Ishikawa (cell line): ENCODE measurements around the gene C1orf141.

Experiments used
- CEBPB ChIP-seq: IDR thresholded peaks from 2 replicates; pipeline ENCODE4 v1.6.1; 2012
- CREB1 ChIP-seq: IDR thresholded peaks from 2 replicates; pipeline ENCODE4 v1.6.1; 2012; ENCODE audit warnings: low read depth
- EGR1 ChIP-seq: IDR thresholded peaks from 2 replicates; pipeline ENCODE4 v1.6.1; 2012
- EP300 ChIP-seq: IDR thresholded peaks from 2 replicates; pipeline ENCODE4 v1.6.1; 2012; ENCODE audit warnings: borderline replicate concordance
- FOXM1 ChIP-seq: IDR thresholded peaks from 2 replicates; pipeline ENCODE4 v1.6.1; 2012; ENCODE audit warnings: low read depth, borderline replicate concordance
- MAX ChIP-seq: IDR thresholded peaks from 2 replicates; pipeline ENCODE4 v1.6.1; 2012
- NFIC ChIP-seq: IDR thresholded peaks from 2 replicates; pipeline ENCODE4 v1.6.1; 2012
- RAD21 ChIP-seq: IDR thresholded peaks from 2 replicates; pipeline ENCODE4 v1.6.1; 2012; ENCODE audit warnings: low read depth
- REST ChIP-seq: IDR thresholded peaks from 2 replicates; pipeline ENCODE4 v1.6.1; 2012; ENCODE audit warnings: low read depth, mild to moderate bottlenecking
- TAF1 ChIP-seq: IDR thresholded peaks from 2 replicates; pipeline ENCODE4 v1.6.1; 2012; ENCODE audit warnings: low read depth, mild to moderate bottlenecking
- TCF12 ChIP-seq: IDR thresholded peaks from 2 replicates; pipeline ENCODE4 v1.6.1; 2012; ENCODE audit warnings: low read depth
- TEAD4 ChIP-seq: IDR thresholded peaks from 2 replicates; pipeline ENCODE4 v1.6.1; 2012
- USF1 ChIP-seq: IDR thresholded peaks from 2 replicates; pipeline ENCODE4 v1.6.1; 2012
- YY1 ChIP-seq: IDR thresholded peaks from 2 replicates; pipeline ENCODE4 v1.6.1; 2012; ENCODE audit warnings: low read depth
- ZBTB7A ChIP-seq: IDR thresholded peaks from 2 replicates; pipeline ENCODE4 v1.6.1; 2012; ENCODE audit warnings: low read depth

Gene C1orf141

GRCh38 chr1:67089685-67090208, 45.0 kb downstream of the C1orf141 start:
- TF ChIP-seq CEBPB (no peak), TCF12 (no peak), EP300 (no peak), CREB1 (no peak), ZBTB7A (no peak), YY1 (no peak), TAF1 (no peak), NFIC (no peak), TEAD4 (no peak), RAD21 (no peak), FOXM1 (no peak), USF1 (no peak), MAX (no peak), EGR1 (no peak), REST (no peak)

- TF ChIP-seq NFIC: no peak
- TF ChIP-seq EP300: no peak
- no peak for TF ChIP-seq MAX
- no peak for TF ChIP-seq TCF12
- TF ChIP-seq CREB1: no peak
- no peak for TF ChIP-seq USF1
These were observed 46.3 kb downstream of the C1orf141 start for GRCh38 chr1:67088440-67088839.

- TF ChIP-seq TCF12 (no peak), CEBPB (no peak), USF1 (no peak), FOXM1 (no peak), NFIC (no peak), CREB1 (no peak), TAF1 (no peak), YY1 (no peak), EGR1 (no peak), ZBTB7A (no peak), REST (no peak), RAD21 (no peak)
These were observed 49.4 kb downstream of the C1orf141 start for GRCh38 chr1:67085326-67085725.

GRCh38 chr1:67084765-67085318, 49.9 kb downstream of the C1orf141 start:
- no peak for TF ChIP-seq MAX
- TF ChIP-seq TCF12: no peak
- no peak for TF ChIP-seq USF1
- no peak for TF ChIP-seq CEBPB
- no peak for TF ChIP-seq EGR1
- no peak for TF ChIP-seq NFIC
- TF ChIP-seq FOXM1: no peak

- TF ChIP-seq TEAD4: no peak
- TF ChIP-seq CEBPB: no peak
- TF ChIP-seq YY1: no peak
- no peak for TF ChIP-seq CREB1
- no peak for TF ChIP-seq ZBTB7A
- no peak for TF ChIP-seq FOXM1
- no peak for TF ChIP-seq USF1
- TF ChIP-seq MAX: no peak
These were observed 56.5 kb downstream of the C1orf141 start for GRCh38 chr1:67078291-67078690.
